GM19468 (cell line): ENCODE results near the gene KIAA0825.
A peak's percentile ranks its signal among the peaks of the same experiment; 100 is the strongest.
"Not testable (repeated sequence)": the region's sequence is repeated elsewhere in the genome, so short reads cannot be mapped to it uniquely, and the experiment has no call there.

Experiments
- ATAC-seq: cut with Tn5 transposase; IDR thresholded peaks from one replicate; pipeline ENCODE4 v1.9.1; 2021; ENCODE audit warnings: mild to moderate bottlenecking, moderate library complexity, moderate number of reproducible peaks; ENCODE audit not compliant: unreplicated experiment; ENCODE audit errors: extremely low read depth

The KIAA0825 gene

DNA sequence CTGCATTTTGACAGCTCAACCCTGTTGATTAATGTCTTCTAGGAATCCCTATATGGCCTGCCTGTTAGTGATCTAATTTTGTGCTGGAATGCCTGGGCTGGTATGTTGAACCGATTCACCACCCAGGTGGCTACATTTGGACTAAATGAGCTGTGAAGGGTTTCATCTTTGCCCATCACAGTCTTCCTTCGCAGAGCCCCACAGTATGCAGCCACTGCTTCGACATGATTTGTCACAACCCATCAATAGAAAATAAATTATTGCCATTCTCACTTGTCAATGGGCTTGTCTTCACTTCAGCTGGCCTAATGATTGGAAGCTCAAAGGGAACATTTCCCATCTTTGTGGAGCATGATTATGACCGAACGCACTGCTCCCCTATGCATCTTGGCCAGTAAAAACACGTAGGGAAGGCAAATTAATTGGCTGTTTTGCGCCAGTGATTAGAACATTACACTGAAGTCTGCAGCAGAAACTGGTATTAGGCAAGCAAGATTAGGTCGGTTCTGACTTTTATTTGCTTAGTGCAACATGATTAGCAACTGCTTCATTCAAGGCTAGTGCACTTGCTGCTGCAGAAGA lies 408.5 kb downstream of the KIAA0825 start:
- no peak for ATAC-seq

DNA sequence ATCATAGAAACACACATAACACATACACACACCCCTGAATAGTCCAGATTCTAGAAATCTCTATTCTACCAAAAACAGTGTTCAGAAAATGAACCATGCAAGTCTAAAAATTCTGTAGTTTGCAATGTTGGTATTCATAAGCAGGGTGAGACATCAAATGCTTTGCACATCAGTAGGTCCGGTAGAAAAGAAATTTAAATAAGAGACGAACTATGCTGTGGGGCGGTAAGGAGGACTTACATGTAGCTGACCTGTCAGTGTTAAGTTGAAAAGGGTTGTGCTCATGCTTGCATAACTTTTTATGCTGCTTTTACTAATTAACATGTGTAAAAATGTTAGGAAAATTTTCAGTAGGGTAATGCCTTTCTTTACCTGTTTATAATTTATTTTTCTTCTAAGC lies 409.1 kb downstream of the KIAA0825 start:
- no peak for ATAC-seq

DNA sequence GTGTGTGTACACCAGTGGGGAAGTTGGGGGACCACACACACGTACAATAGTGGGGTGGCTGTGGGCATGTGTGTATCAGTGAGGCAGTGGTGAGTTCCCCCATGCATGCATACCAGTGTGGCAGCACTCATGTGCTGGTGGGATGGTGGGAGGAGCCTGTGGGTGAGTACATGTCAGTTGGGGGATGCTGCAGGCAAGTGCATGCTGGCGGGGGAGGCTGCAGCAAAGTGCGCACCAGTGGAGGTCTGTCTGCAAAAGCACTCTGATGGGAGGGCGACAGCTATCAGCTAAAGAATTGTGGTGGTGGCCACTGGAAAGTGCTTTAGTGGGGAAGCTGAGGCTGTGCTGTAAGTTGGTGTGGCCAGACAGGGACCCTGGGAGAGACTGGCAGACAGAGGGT lies 418.8 kb downstream of the KIAA0825 start:
- no peak for ATAC-seq

DNA sequence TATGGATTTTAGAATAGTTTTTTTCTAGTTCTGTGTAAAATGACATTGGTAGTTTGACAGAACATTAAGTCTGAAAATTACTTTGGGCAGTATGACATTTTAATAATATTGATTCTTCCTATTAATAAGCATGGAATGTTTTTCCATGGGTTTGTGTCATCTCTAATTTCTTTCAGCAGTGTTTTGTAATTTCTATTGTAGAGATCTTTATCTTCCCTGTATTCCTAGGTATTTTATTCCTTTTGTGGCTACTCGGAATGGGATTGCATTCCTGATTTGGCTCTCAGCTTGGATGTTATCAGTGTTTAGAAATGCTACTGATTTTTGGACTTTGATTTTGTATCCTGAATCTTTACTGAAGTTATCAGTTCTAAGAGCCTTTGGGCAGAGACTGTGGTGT lies 420.4 kb downstream of the KIAA0825 start:
- no peak for ATAC-seq

DNA sequence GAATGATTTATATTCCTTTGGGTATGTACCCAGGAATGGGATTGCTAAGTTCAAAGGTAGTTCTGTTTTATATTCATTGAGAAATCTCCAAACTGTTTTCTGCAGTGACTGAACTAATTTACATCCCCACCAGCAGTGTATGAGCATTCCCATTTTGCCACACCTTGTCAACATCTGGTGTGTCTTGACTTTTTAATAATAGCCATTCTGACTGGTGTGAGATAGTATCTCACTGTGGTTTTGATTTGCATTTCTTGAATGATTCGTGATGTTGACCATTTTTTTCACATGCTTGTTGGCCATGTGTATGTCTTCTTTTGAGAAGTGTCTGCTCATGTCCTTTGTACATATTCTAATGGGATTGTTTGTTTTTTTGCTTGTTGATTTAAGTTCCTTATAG lies 421.5 kb downstream of the KIAA0825 start:
- no peak for ATAC-seq

DNA sequence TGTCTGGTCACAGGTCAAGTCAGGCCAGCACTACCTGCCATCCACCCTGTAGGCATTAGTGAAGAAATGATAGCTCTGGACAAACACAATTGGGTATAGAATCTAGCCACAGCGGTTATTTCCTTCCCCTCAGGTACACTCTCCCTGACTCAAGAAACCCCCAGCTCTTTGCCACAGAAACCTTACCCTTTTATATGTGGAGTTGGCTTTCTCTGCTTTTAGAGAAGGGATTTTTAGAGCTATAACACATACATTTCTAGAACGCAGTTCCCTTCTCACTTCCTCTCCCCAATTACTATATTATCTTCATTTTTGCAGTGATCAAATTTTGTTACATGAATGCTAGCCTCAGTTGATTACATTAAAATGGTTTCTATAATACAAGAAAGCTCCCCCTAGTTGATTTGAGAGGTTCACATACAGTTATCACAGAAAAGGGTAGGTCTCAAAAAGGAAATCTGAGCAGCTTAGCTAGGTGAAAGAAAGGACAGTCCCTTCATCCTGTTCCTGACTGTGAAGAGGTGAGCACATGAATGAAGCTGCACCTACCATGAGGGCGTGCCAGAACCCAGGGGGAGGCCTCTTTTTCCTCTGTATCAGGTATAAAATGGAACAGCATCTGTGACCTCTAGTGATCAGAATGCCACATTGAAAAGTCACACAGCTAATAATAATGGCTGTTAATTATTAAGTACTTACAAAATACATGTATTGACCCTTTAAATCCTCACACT lies 425.6 kb downstream of the KIAA0825 start:
- no peak for ATAC-seq

DNA sequence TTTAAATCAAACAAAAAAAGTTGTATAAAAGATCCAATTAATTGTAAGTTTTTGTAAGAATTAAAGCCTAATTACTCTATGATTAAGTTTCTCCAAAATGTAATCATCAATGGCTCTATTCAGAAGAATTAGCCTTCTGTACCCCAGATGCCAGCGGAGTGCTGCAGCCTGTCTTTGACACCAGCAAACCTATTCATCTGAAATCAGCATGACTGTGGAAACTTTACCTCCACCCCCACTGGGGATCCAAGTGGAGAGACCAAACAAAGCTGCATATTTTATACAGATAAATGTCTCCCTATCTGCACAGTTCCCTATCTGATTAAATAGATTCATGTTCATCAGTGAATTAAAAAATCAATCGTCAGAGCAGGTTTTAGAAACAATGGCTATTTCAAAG lies 426.8 kb downstream of the KIAA0825 start:
- ATAC-seq, result no peak

DNA sequence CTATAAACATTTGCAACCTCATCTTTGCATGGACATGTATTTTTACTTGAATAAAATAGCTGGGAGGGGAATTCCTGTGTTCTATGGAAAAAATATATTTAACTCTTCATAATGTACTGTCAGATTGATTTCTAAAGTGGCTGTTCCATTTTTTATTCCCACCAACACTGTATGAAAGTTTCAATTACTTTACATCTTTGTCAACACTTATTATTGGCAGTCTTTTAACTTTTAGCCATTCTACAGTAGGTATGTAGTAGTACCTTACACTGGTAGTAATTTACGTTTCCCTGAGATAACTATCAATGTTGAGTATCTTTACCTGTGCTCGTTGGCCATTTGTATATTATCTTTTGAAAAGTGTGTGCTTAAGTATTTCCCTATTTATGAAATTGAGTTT lies 429.7 kb downstream of the KIAA0825 start:
- ATAC-seq, result no peak

DNA sequence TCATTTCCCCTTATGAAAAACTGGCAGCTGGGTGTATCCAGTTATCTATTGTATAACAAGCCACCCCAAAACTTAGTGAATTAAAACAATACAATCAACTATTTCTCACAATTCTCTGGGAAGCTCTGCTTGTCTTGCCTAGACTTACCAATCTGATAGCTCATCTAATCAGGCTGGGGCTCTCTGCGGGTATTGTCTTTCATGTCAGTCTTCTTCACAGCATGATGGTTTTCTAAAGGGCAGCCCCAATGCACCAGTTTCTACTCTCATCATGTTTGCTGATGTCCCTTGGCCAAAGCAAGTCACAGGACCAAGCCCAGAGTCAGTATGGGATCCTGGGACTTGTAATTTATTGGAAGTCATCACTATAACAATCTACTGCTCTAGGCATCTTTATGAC lies 433.5 kb downstream of the KIAA0825 start:
- no peak for ATAC-seq

DNA sequence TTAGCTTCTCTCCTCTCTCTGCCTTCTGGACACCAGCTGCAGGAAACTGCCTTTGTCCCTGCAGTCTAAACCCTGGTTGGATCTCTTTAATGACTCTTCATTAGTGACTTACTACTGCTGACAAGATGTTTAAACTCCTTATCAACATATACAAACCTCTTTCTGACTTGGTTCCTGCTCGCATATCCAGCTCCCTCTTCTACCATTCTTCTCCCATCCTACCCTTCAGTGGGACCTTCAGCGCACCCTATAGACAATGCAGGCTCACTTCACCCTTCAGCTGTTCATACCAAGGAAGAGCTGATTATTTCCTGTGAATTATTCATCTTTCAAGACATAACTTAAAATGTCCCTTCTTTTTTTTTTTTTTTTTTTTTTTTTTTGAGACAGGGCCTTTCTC lies 436.5 kb downstream of the KIAA0825 start:
- ATAC-seq, result no peak

DNA sequence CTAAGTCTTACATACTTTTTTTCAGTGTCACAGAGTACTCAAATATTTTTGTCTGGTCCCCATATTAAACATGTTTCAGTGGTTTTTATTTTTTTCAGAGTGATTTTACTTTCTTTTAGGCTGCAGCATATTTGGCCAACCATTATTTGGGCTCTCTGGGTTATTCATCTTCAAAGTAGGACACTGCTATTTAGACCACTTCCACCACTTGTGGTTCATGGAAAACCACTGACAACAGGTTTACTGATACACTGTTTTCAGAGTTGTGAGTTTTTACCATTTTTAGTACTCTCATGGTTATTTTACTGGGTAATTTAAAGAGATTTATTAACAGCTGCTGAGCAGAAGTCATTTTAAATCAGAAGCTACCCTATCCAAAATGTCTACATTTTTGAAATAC lies 437.6 kb downstream of the KIAA0825 start:
- ATAC-seq, result no peak

DNA sequence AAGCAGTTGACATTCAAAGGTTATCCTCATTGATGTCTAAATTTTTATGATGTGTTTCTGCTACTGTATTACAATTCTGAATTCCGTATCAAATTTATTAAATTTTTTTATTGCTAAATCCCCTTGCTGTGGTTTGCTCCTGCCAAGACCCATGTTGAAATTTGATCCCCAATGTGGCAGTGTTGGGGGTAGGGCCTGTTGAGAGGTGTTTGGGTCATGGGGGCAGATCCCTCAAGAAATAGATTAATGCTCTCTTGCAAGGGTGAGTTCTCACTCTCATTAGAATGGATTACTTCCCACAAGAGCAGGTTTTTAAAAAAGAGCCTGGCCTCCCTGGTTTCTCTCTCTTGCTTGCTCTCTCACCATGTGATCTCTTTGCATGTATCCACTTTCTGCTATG lies 442.5 kb downstream of the KIAA0825 start:
- no peak for ATAC-seq

DNA sequence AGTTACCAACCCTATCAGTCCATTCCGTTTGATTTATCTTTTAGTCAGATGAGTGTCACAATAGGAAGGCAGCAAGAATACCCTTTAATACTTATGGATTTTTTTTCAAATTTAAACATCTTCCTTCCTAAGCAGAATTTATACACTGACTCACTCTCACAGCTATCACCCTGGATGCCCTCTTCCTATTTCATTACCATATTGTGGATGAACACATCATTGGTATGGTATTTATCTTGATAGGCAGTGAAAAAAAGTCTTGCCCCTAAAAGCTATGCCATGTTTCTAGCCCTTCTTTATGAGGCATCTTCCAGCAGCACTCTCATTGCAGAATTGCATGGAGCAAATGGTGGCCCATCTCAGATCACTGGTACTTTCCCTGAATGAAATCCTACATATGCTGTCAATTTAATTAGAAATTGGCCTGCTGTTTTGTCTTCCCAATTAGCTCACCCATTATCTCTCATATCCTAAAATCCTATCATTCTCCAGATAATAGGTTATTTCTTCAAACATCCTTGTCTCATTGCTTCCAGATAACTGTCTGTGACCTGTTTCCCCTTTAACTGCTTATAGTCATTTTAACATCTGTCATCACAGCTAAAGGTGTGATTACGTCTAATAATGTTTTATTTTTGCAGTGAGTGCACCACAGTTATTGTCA lies 443.5 kb downstream of the KIAA0825 start:
- no peak for ATAC-seq

DNA sequence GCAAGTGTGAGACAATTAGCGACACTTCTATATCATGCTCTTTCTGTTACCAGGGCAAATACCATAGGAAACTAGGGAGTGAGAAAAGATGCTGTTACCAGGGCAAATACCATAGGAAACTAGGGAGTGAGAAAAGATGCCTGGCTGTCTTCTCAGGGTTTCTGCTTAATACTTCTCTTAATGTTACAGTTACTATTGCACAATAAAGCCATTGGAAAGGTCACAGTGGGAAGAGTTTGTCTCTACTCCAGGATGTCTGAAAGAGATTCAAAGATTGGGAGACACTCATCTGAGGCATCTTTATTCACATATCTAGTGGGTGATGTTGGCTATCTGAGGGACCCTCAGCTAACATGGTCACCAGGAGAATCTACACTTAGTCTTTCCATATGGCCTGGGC lies 445.3 kb downstream of the KIAA0825 start:
- no peak for ATAC-seq

DNA sequence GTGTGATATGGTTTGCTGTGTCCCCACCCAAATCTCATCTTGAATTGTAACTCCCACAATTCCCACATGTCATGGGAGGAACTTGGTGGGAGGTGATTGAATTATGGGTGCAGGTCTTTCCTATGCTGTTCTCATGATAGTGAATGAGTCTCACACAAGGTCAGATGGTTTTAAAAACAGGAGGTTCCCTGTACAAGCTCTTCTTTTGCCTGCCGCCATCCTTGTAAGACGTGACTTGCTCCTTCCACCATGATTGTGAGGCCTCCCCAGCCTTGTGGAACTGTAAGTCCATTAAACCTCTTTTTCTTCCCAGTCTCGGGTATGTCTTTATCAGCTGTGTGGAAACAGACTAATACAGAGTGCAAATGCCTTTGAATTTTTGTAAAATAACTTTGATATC lies 447.3 kb downstream of the KIAA0825 start:
- ATAC-seq, result not testable (repeated sequence)

DNA sequence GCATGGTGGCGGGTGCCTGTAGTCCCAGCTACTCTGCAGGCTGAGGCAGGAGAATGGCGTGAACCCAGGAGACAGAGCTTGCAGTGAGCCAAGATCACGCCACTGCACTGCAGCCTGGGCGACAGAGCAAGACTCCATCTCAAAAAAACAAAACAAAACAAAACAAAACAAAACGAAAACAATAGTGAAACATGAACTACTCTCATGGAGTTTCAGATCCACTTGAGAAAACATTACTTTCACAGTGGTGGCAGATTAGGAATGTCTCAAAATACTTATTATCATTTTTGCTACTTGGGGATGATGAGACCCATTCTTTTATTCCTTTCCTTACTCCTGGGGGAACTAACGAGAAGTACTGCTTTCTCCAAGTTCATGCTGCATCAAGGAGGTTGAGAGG lies 448.2 kb downstream of the KIAA0825 start:
- peak; percentile 35 for ATAC-seq

DNA sequence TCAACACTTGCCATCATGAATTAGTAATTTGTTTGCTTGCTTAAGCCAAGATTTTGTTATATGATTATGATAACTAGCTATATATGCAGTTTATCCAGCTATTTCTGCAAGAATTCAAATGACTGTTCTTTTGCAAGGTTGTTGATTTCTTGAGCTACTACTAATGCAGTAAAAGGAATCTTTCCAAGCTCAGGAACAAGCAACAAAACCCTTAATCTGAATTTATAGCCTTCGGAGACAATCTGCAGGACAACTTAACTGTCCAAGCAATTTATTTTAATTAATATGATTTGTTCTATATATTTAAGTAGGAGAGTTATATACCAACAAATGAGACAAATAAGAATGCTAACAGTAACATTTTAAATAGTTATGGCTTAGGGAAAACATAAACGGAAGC lies 450.3 kb downstream of the KIAA0825 start:
- no peak for ATAC-seq

DNA sequence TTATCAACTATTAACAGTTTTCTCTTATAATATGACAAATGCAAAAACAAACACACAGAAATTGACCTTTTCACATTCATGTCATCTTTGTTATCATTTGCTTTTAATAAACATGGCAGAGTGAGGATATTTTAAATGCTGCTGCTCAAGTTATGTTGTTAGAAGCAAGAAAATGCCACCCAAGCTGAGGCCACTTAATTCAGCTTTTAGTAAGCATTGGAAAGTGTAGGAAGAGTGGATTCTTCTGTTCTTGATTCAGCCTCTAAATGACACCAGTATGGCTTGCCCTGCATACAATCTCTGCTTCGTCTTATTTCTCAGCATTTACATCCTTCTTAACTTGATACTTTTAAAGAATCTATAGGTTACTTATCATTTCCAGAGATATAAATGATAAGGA lies 456.6 kb downstream of the KIAA0825 start:
- no peak for ATAC-seq

DNA sequence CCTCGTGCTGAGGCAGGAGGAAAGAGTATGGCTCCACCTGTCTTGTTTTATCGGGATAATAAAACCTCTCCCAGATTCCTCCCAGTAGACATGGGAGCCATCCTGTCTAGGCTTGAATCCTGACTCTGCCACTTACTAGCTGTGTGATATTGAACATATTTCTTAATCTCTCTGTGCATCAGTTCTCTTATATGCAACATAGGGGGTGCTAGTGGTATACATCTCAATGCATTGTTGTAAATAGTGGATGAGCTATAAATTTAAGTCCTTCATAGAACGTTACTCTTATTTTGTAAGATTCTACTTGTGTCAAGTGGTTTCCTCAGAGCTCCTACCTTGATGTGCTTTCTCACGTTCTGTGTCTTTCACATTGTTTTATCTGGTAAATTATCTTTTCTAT lies 459.3 kb downstream of the KIAA0825 start:
- ATAC-seq, result no peak

DNA sequence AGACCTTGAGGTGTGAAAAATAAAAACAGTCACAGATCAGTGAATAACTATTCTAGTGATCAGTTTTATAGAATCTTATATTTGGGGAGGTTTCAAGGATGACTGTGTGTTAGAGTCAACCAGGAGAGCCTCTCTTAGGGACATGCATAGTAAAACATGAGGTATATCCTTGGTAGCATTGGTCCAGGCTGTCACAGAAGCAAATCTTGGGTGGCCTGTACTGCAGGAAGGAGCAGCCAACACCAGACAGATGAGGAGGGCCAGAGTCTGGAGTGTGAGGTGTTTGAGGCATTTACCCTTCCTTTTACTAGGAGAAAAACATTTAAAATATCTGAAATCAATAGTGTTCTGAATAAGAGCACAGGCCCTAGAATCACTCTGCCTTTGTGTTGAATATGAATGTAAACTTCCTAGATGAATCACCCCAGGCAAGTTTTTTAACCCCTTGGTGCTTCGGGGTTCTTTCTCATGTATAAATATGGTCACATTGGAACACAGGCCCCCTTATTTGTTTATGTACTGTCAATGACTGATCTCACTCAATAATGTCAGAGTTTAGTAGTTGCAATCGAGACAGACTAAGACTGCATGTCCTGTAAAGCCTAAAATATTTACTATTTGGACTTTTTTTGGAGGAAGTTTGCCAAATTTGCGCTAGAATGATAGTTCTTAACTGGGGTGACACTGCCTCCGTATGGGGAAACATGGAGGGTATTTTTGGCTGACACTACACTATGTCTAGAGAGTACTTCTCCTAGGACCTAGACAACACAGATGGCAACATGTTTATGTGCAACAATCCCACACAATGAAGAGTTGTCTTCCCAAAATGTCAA lies 460.5 kb downstream of the KIAA0825 start:
- ATAC-seq, result no peak

DNA sequence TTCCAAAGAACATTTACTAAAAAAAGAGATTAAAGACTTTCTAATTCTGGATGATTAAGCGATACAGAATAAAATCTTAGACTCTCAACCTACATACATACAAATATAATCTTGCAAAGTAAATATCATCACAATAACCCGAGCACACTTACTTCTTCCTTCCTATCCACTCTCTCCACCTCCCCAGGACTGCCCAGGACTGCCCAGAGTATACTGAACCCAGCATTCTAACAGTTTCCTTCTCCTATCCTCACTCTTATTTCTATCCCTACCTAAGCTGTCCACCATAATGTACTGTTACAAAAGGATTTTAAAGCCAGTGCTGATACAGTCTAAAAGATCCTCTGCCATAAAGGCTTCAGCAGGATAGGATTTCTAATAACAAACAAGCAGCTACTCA lies 463.7 kb downstream of the KIAA0825 start:
- no peak for ATAC-seq
